T-helper 1 cell treated with Interleukin-12 subunit alpha and Interleukin-12 subunit beta and Interleukin-4 antibody, amounts not matched to agents 30 ng/mL and 1 ng/mL, for 36 hours (primary cell): ENCODE data around the gene OXSR1. TPM values are rescaled to one million over a fixed set of nuclear protein-coding genes. Genes with fewer than 3 reads are reported as not detected.
"Not testable (repeated sequence)": the region's sequence is repeated elsewhere in the genome, so short reads cannot be mapped to it uniquely, and the experiment has no call there.

Experiments used
- intact Hi-C: fragments of 100-400 bp; cut with micrococcal nuclease; formaldehyde crosslinking; loops from one replicate; pipeline ENCODE4 v1.15.1; 2024
- total RNA-seq: library from RNA; stranded (reverse); gene quantifications from 2 replicates; pipeline ENCODE4 v1.2.3, GENCODE V29; 2022

Gene OXSR1
- total RNA-seq, 1 donor from 2014 or later, result 50.7 TPM

- intact Hi-C loops, result no loop called here
Observed at GRCh38 chr3:38214560-38214959, 49.2 kb downstream of the OXSR1 start.

- intact Hi-C loops, result no loop called here
Observed at GRCh38 chr3:38219609-38220197, 54.4 kb downstream of the OXSR1 start.

- intact Hi-C loops, result no loop called here
Observed at GRCh38 chr3:38221005-38221404, 55.7 kb downstream of the OXSR1 start.

- intact Hi-C loops, result no loop called here
Observed at GRCh38 chr3:38222032-38222634, 56.8 kb downstream of the OXSR1 start.

- intact Hi-C loops, result no loop called here
Observed at GRCh38 chr3:38224357-38224756, 59.0 kb downstream of the OXSR1 start.

GRCh38 chr3:38226273-38226672 is 60.9 kb downstream of the OXSR1 start:
- intact Hi-C loops, result no loop called here

GRCh38 chr3:38227989-38228388 is 62.7 kb downstream of the OXSR1 start:
- intact Hi-C loops, result no loop called here

GRCh38 chr3:38229036-38229435 is 63.7 kb downstream of the OXSR1 start:
- intact Hi-C loops, result no loop called here

GRCh38 chr3:38232701-38233100 is 67.4 kb downstream of the OXSR1 start:
- intact Hi-C loops, result no loop called here

- intact Hi-C loops, result no loop called here
Observed at GRCh38 chr3:38235466-38235865, 70.1 kb downstream of the OXSR1 start.

GRCh38 chr3:38238416-38239008 is 73.2 kb downstream of the OXSR1 start:
- intact Hi-C loops, result no loop called here

- intact Hi-C loops, result not testable (repeated sequence)
Observed at GRCh38 chr3:38242812-38243211, 77.5 kb downstream of the OXSR1 start.

- intact Hi-C loops, result no loop called here
Observed at GRCh38 chr3:38245930-38246329, 80.6 kb downstream of the OXSR1 start.

- intact Hi-C loops, result no loop called here
Observed at GRCh38 chr3:38247366-38248035, 82.2 kb downstream of the OXSR1 start.

GRCh38 chr3:38250198-38250597 is 84.9 kb downstream of the OXSR1 start:
- intact Hi-C loops, result no loop called here

- intact Hi-C loops, result no loop called here
Observed at GRCh38 chr3:38251197-38251596, 85.9 kb downstream of the OXSR1 start.

GRCh38 chr3:38253704-38254103 is 88.4 kb downstream of the OXSR1 start:
- intact Hi-C loops, result no loop called here

GRCh38 chr3:38254872-38255271 is 89.5 kb downstream of the OXSR1 start:
- intact Hi-C loops, result loop anchor here (5.0 kb wide), 2 partner anchors 118 to 138 kb away; partner anchors contain the start of genes ACAA1 and MYD88

- intact Hi-C loops, result loop anchor here (5.0 kb wide), 2 partner anchors 118 to 138 kb away; partner anchors contain the start of genes ACAA1 and MYD88
Observed at GRCh38 chr3:38255627-38256026, 90.3 kb downstream of the OXSR1 start.

- intact Hi-C loops, result loop anchor here (5.0 kb wide), 2 partner anchors 120 to 140 kb away; partner anchors contain the start of genes ACAA1 and MYD88
Observed at GRCh38 chr3:38257583-38257982, 92.2 kb downstream of the OXSR1 start.

GRCh38 chr3:38260474-38260873 is 95.1 kb downstream of the OXSR1 start:
- intact Hi-C loops, result no loop called here

GRCh38 chr3:38264353-38264771 is 99.0 kb downstream of the OXSR1 start:
- intact Hi-C loops, result no loop called here
